ENCODE results near the gene UAP1L1. TPM values are rescaled to one million over a fixed set of nuclear protein-coding genes. Genes with fewer than 3 reads are reported as not detected.

UAP1L1 gene
- polyA plus RNA-seq, 2 of the 4 experiments (the other 2 are of a cell fraction) = 1.2 to 7.8 TPM

- TF ChIP-seq POLR2A (IDR thresholded peaks at IDR 0.05; ENCODE audit: low read length) (0 out of 2 replicates have a peak, but pooled peaks have one; percentile 13), EHMT2 (IDR thresholded peaks at IDR 0.05; ENCODE audit: low read depth) (no peak), MAX (IDR thresholded peaks at IDR 0.05) (peak; percentile 3; the same call in 1 of the 2 replicates)
- no peak for FAIRE-seq
- Histone ChIP-seq H3K4me2 (peak overlapping the region; percentile 100), H3K4me3 (peak overlapping the region; percentile 94), H3K9me3 (no peaks in the 10 kb centered on the region), H3K4me1 (peaks cover 17% of the 10 kb centered on the region), H3K27ac (peak overlapping the region; percentile 98)
- POLR2A ChIA-PET = interaction anchor here (0.6 to 1.2 kb wide), 6 partner anchors 35 to 461 kb away, joined by 3 to 4 read pairs (median 4); partner anchors contain the start of genes ANAPC2, SSNA1 and TUBB4B
- DNase-seq (ENCODE audit: low read depth in 1 of 2, low spot score in 1 of 2) = no peak
- CTCF ChIA-PET = interaction anchor here (0.8 to 3.4 kb wide), 15 partner anchors 10 to 109 kb away, joined by 3 to 16 read pairs (median 4); partner anchors contain the start of genes ANAPC2 and SSNA1
- 22% methylated on average over 19 of the region's 19 CpGs for WGBS (ENCODE audit: missing lambda C conversion rate)
- peak in 1 of 2 experiments; percentile 2; a peak in 1 of 6 replicates for ATAC-seq
These were observed 51.0 kb downstream of the UAP1L1 start for GRCh38 chr9:137128158-137128861.

- peak overlapping the region; percentile 98 for H3K27ac ChIP-seq
- peaks cover 17% of the 10 kb centered on the region for H3K4me1 ChIP-seq
- WGBS (ENCODE audit: missing lambda C conversion rate) = 19% methylated on average over 19 of the region's 37 CpGs
- TF ChIP-seq HOXB13 (CRISPR knock-in tag; IDR thresholded peaks at IDR 0.05; ENCODE audit: low read depth) = no peak
- TF ChIP-seq HEYL (CRISPR knock-in tag; IDR thresholded peaks at IDR 0.05) = no peak
- TF ChIP-seq HES2 (IDR thresholded peaks at IDR 0.05) = no peak
- 0 out of 2 replicates have a peak, but pooled peaks have one; percentile 30 for TF ChIP-seq PBX3 (IDR thresholded peaks at IDR 0.05)
- TF ChIP-seq MAX (IDR thresholded peaks at IDR 0.05) = 0 out of 2 replicates have a peak, but pooled peaks have one; percentile 51
- TF ChIP-seq MYC (IDR thresholded peaks at IDR 0.05; ENCODE audit: borderline replicate concordance, low read length) = no peak
- TF ChIP-seq REST (IDR thresholded peaks at IDR 0.05) = no peak
- TF ChIP-seq NFE2L2 (conservative IDR thresholded peaks at IDR 0.05; ENCODE audit: low read length) = no peak
- TF ChIP-seq CBX8 (IDR thresholded peaks at IDR 0.05) = no peak
- no peak for TF ChIP-seq EHMT2 (IDR thresholded peaks at IDR 0.05; ENCODE audit: low read depth)
- TF ChIP-seq HDAC2 (IDR thresholded peaks at IDR 0.05) = no peak
- TF ChIP-seq BCL3 (IDR thresholded peaks at IDR 0.05) = no peak
- no peak for TF ChIP-seq RAD21 (conservative IDR thresholded peaks at IDR 0.05 in 1 of 2, IDR thresholded peaks at IDR 0.05 in 1 of 2)
- no peak for TF ChIP-seq MAFK (IDR thresholded peaks at IDR 0.05; ENCODE audit: partially characterized antibody)
- ChIA-PET CTCF (interaction anchor here (0.9 to 3.4 kb wide), 16 partner anchors 9 to 109 kb away, joined by 3 to 16 read pairs (median 4); partner anchors contain the start of genes ANAPC2 and SSNA1), POLR2A (interaction anchor here (0.7 to 2.2 kb wide), 21 partner anchors 10 to 127 kb away, joined by 3 to 23 read pairs (median 5); partner anchors contain the start of genes ANAPC2, GRIN1, LRRC26 and MAN1B1)
- ATAC-seq (peak; percentile 12 to 13; a peak in 4 of 6 replicates), DNase-seq (ENCODE audit: low read depth in 1 of 2, low spot score in 1 of 2) (peak in 1 of 2 experiments; percentile 51), FAIRE-seq (no peak)
- H3K9me3 ChIP-seq = no peaks in the 10 kb centered on the region
- H3K4me2 ChIP-seq = peak overlapping the region; percentile 100
- peak overlapping the region; percentile 94 for H3K4me3 ChIP-seq
These were observed 51.6 kb downstream of the UAP1L1 start for GRCh38 chr9:137128862-137129455.

Data from A549 (cell line).